ENCODE data around the gene CCDC141.

GRCh38 chr2:178870703-178871102 is 179.2 kb downstream of the CCDC141 start:
- TF ChIP-seq, protein P1, sequence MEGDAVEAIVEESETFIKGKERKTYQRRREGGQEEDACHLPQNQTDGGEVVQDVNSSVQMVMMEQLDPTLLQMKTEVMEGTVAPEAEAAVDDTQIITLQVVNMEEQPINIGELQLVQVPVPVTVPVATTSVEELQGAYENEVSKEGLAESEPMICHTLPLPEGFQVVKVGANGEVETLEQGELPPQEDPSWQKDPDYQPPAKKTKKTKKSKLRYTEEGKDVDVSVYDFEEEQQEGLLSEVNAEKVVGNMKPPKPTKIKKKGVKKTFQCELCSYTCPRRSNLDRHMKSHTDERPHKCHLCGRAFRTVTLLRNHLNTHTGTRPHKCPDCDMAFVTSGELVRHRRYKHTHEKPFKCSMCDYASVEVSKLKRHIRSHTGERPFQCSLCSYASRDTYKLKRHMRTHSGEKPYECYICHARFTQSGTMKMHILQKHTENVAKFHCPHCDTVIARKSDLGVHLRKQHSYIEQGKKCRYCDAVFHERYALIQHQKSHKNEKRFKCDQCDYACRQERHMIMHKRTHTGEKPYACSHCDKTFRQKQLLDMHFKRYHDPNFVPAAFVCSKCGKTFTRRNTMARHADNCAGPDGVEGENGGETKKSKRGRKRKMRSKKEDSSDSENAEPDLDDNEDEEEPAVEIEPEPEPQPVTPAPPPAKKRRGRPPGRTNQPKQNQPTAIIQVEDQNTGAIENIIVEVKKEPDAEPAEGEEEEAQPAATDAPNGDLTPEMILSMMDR (IDR thresholded peaks at IDR 0.05): no peak
- no peak for TF ChIP-seq POLR2A (IDR thresholded peaks at IDR 0.05)
